WTC11 (cell line): ENCODE data around the gene UBASH3A. TPM values are rescaled to one million over a fixed set of nuclear protein-coding genes. Genes with fewer than 3 reads are reported as not detected.

ENCODE experiments used
- ATAC-seq: fragments of 200-7000 bp; cut with Tn5 transposase; 2 replicates; pipeline ENCODE4 v1.10.0; 2021; ENCODE audit warnings: mild to moderate bottlenecking, moderate library complexity
- CTCF ChIA-PET: fragments of 300-600 bp; sonication (Branson Sonifier 250); formaldehyde crosslinking; loops from one replicate; lab custom pipeline; 2021; ENCODE audit warnings: antibody characterized with exemption; lab: Charles Lee
- POLR2A ChIA-PET: fragments of 350-600 bp; sonication (Branson Sonifier 250); formaldehyde crosslinking; loops from one replicate; lab custom pipeline; 2021; ENCODE audit warnings: antibody characterized with exemption; lab: Charles Lee
- DNase-seq: peaks from one replicate; pipeline ENCODE4 v3.0.0; 2021; ENCODE audit warnings: low spot score
- H3K27ac Mint-ChIP-seq: 2 replicates; pipeline ENCODE4 v1.8.0; 2021; ENCODE audit warnings: mixed read lengths
- H3K27me3 Mint-ChIP-seq: 2 replicates; pipeline ENCODE4 v1.8.0; 2021; ENCODE audit warnings: low read depth, mild to moderate bottlenecking, moderate library complexity, mixed read lengths
- H3K36me3 Mint-ChIP-seq: 2 replicates; pipeline ENCODE4 v1.8.0; 2021; ENCODE audit warnings: mixed read lengths
- H3K4me1 Mint-ChIP-seq: 2 replicates; pipeline ENCODE4 v1.8.0; 2022; ENCODE audit warnings: mixed read lengths
- H3K4me3 Mint-ChIP-seq: 2 replicates; pipeline ENCODE4 v1.8.0; 2021; ENCODE audit warnings: mild to moderate bottlenecking, moderate library complexity, mixed read lengths
- H3K9me3 Mint-ChIP-seq: 2 replicates; pipeline ENCODE4 v1.8.0; 2021; ENCODE audit warnings: mixed read lengths
- ATF2 ChIP-seq: sonication (generic); formaldehyde crosslinking; IDR thresholded peaks from 2 replicates; pipeline ENCODE4 v1.8.1; 2022; ENCODE audit warnings: low read depth, missing genetic modification reagents, borderline replicate concordance
- CREB1 ChIP-seq: sonication (generic); formaldehyde crosslinking; IDR thresholded peaks from 2 replicates; pipeline ENCODE4 v1.8.0; 2023; ENCODE audit warnings: mild to moderate bottlenecking, missing genetic modification reagents
- FOXP1 ChIP-seq: sonication (generic); formaldehyde crosslinking; IDR thresholded peaks from 2 replicates; pipeline ENCODE4 v1.8.0; 2022; ENCODE audit warnings: missing genetic modification reagents, mild to moderate bottlenecking, moderate library complexity, borderline replicate concordance
- HMGXB4 ChIP-seq: sonication (generic); formaldehyde crosslinking; IDR thresholded peaks from 2 replicates; pipeline ENCODE4 v1.8.1; 2023; ENCODE audit warnings: mild to moderate bottlenecking, moderate library complexity, missing genetic modification reagents
- IRF2 ChIP-seq: sonication (generic); formaldehyde crosslinking; IDR thresholded peaks from 2 replicates; pipeline ENCODE4 v1.8.0; 2022; ENCODE audit warnings: low read depth, missing genetic modification reagents, borderline replicate concordance
- JAZF1 ChIP-seq: fragments of 250-450 bp; sonication (Bioruptor Pico); IDR thresholded peaks from 2 replicates; pipeline ENCODE4 v1.9.0; 2021; ENCODE audit warnings: moderate library complexity, mild to moderate bottlenecking, inconsistent platforms
- MLX ChIP-seq: sonication (generic); formaldehyde crosslinking; IDR thresholded peaks from 2 replicates; pipeline ENCODE4 v1.8.1; 2023; ENCODE audit warnings: mild to moderate bottlenecking, missing genetic modification reagents, moderate library complexity
- MYBL2 ChIP-seq: sonication (generic); formaldehyde crosslinking; IDR thresholded peaks from 2 replicates; pipeline ENCODE4 v1.8.1; 2023; ENCODE audit warnings: mild to moderate bottlenecking, moderate library complexity, missing genetic modification reagents
- NFE2L1 ChIP-seq: sonication (generic); formaldehyde crosslinking; IDR thresholded peaks from 2 replicates; pipeline ENCODE4 v1.8.1; 2023; ENCODE audit warnings: missing genetic modification reagents
- PRDM15 ChIP-seq: sonication (generic); formaldehyde crosslinking; IDR thresholded peaks from 2 replicates; pipeline ENCODE4 v1.8.0; 2022; ENCODE audit warnings: missing genetic modification reagents
- SMAD3 ChIP-seq: sonication (generic); formaldehyde crosslinking; IDR thresholded peaks from 2 replicates; pipeline ENCODE4 v1.8.0; 2022; ENCODE audit warnings: missing genetic modification reagents, mild to moderate bottlenecking, borderline replicate concordance
- SOX15 ChIP-seq: fragments of 250-450 bp; sonication (Bioruptor Pico); IDR thresholded peaks from 2 replicates; pipeline ENCODE4 v1.9.0; 2021; ENCODE audit warnings: mild to moderate bottlenecking
- TEAD4 ChIP-seq: sonication (generic); formaldehyde crosslinking; IDR thresholded peaks from 2 replicates; pipeline ENCODE4 v1.8.0; 2022; ENCODE audit warnings: mild to moderate bottlenecking, missing genetic modification reagents
- ZNF138 ChIP-seq: sonication (generic); formaldehyde crosslinking; conservative IDR thresholded peaks from 2 replicates; pipeline ENCODE4 v1.8.1; 2022; ENCODE audit warnings: mild to moderate bottlenecking, moderate library complexity, missing genetic modification reagents
- ZNF416 ChIP-seq: fragments of 250-450 bp; sonication (Bioruptor Pico); IDR thresholded peaks from 2 replicates; pipeline ENCODE4 v1.9.0; 2021; ENCODE audit warnings: mild to moderate bottlenecking, inconsistent platforms
- ZNF671 ChIP-seq: fragments of 250-450 bp; sonication (Bioruptor Pico); IDR thresholded peaks from 2 replicates; pipeline ENCODE4 v1.8.0; 2021; ENCODE audit warnings: mild to moderate bottlenecking
- total RNA-seq: library from RNA; stranded (reverse); gene quantifications from 3 replicates; pipeline ENCODE4 v1.2.3, GENCODE V29; 2021
- TF ChIP-seq, protein P1 (sequence below): sonication (generic); formaldehyde crosslinking; conservative IDR thresholded peaks from 2 replicates; pipeline ENCODE4 v1.8.1; 2023; ENCODE audit warnings: mild to moderate bottlenecking, low read depth, missing genetic modification reagents, moderate library complexity

The UBASH3A gene
- total RNA-seq, 1 experiment from 2014 or later: not detected

- TF ChIP-seq MLX (no peak), ZNF416 (no peak), ATF2 (CRISPR knock-in tag) (no peak), PRDM15 (no peak), ZNF138 (CRISPR knock-in tag) (no peak), SOX15 (CRISPR knock-in tag) (no peak), IRF2 (CRISPR knock-in tag) (no peak), TEAD4 (CRISPR knock-in tag) (no peak), HMGXB4 (CRISPR knock-in tag) (no peak), ZNF671 (CRISPR knock-in tag) (no peak)
- TF ChIP-seq, protein P1, sequence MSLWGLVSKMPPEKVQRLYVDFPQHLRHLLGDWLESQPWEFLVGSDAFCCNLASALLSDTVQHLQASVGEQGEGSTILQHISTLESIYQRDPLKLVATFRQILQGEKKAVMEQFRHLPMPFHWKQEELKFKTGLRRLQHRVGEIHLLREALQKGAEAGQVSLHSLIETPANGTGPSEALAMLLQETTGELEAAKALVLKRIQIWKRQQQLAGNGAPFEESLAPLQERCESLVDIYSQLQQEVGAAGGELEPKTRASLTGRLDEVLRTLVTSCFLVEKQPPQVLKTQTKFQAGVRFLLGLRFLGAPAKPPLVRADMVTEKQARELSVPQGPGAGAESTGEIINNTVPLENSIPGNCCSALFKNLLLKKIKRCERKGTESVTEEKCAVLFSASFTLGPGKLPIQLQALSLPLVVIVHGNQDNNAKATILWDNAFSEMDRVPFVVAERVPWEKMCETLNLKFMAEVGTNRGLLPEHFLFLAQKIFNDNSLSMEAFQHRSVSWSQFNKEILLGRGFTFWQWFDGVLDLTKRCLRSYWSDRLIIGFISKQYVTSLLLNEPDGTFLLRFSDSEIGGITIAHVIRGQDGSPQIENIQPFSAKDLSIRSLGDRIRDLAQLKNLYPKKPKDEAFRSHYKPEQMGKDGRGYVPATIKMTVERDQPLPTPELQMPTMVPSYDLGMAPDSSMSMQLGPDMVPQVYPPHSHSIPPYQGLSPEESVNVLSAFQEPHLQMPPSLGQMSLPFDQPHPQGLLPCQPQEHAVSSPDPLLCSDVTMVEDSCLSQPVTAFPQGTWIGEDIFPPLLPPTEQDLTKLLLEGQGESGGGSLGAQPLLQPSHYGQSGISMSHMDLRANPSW (CRISPR knock-in tag): no peak
These were observed 19.5 kb downstream of the UBASH3A start (continued) for GRCh38 chr21:42423197-42423675.

DNA sequence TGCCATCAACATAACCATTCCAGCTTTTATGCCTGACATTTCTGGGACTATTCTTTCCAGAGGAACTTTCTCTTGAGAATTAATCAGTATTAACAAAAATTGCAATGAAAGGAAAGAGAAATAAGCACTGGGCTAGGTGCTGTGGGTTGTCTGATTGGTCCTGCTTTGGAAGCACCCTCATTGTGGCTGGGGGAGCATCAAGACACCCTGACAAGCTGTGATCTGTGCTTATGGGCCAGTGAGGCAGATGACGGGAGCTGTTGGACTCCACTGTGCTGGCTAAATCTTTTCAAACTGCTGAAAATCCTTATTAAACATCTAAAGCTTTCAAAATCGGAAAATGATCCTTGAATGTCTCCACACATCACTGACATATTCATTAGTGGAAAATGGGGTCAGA is 20.0 kb downstream of the UBASH3A start:
- Mint-ChIP-seq H3K9me3 (peaks cover 14% of the 10 kb centered on the region), H3K4me1 (no peaks in the 10 kb centered on the region), H3K27ac (no peak overlapping the region), H3K27me3 (no peaks in the 10 kb centered on the region; the same call in 1 of the 2 replicates), H3K36me3 (no peaks in the 10 kb centered on the region), H3K4me3 (no peak overlapping the region)
- POLR2A ChIA-PET: no interaction called here
- CTCF ChIA-PET: interaction anchor here (0.9 to 1.0 kb wide), 3 partner anchors 12 to 113 kb away, joined by 3 to 4 read pairs (median 3); no protein-coding TSS in a partner anchor
- TF ChIP-seq SMAD3: no peak
- no peak for TF ChIP-seq PRDM15
- TF ChIP-seq ZNF138 (CRISPR knock-in tag): no peak
- TF ChIP-seq FOXP1: no peak
- TF ChIP-seq NFE2L1 (CRISPR knock-in tag): no peak
- TF ChIP-seq CREB1: no peak
- TF ChIP-seq MYBL2 (CRISPR knock-in tag): no peak
- no peak for TF ChIP-seq IRF2 (CRISPR knock-in tag)
- no peak for TF ChIP-seq ZNF671 (CRISPR knock-in tag)
- no peak for TF ChIP-seq JAZF1
- DNase-seq (no peak), ATAC-seq (no peak)
